ENCODE data around the gene SCG5. TPM values are rescaled to one million over a fixed set of nuclear protein-coding genes. Genes with fewer than 3 reads are reported as not detected.

SCG5 gene
- total RNA-seq, 2 donors from 2014 or later, result 5.6 to 21.2 TPM

DNA sequence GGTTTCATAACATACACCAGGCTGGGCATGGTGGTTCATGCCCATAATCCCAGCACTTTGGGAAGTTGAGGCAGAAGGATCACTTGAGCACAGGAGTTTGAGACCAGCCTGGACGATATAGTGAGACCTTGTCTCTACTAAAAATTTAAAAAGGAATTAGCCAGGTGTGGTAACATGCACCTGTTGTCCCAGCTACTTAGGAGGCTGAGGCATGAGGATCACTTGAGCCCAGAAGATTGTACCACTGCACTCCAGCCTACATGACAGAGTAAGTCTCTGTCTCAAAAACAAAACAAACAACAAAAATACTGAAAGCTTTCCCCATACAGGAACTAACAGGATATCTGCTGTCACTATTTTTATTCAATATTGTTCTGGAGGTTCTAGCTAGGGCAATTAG, 97.2 kb downstream of the SCG5 start:
- DNase-seq (ENCODE audit: low spot score), result no peak
- intact Hi-C loops (cut with DNase I), result loop anchor here in 1 of 2 donors (10.0 kb wide), 1 partner anchor 116 kb away; no protein-coding TSS in a partner anchor

DNA sequence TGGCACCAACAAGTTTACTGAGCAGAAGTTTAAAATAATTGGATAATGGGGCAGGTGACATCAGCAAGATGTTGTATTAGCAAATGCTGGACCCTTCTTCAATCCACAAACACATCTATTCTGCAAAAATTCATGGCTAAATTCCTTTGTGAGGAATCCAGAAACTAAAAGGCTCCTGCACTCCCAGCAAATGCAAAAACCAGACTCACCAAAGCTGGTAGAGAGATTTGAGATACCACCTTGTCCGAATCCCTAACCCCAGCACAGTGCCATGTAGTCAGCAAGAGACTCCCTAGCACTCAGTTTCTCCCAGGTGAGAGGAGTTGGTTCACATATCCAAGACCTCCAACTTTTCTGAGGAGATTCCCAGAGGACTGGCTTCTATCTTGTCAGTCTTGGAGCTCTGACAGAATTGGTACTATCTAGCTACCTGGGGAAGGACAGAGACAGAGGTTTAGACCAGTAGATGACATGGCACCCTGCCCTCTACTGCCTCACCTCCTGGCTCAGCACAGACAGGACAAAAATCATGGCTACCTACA, 98.1 kb downstream of the SCG5 start:
- intact Hi-C loops (cut with DNase I), result loop anchor here (5.0 to 10.0 kb wide), 2 partner anchors 115 to 1448 kb away; no protein-coding TSS in a partner anchor
- no peak for DNase-seq (ENCODE audit: low spot score)

DNA sequence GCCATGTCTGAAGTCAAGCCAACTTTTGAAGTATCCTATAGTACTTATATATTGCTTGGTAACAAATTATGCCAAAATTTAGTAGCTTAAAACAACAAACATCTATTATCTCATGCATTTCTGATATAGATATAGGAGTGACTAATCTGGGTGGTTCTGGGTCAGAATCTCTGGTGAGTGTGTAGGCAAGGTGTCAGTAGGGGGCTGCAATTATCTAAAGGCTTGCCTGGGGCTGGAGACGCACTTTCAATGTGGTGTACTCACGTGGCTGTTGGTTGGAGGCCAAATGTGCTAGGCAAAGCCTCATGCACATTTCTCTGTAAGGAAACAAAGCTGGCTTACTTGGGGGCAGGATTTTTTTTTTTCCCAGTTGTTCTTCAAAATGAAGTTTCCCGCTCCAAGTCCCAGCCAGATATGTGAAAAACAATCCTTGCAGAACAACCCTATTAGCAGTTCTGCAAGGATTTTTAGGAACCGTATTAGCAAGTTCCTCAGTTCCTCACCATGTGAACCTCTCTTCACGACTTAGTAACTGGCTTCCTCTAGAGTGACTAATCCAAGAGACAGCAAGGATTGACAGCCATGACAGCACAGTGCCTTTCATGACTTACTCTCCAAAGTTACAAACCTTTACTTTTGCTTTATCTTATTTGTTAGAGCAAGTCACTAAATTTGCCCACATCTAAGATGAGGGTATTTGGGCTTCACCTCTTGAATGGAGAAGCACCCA, 102.1 kb downstream of the SCG5 start:
- intact Hi-C loops (cut with DNase I), result loop anchor here in 1 of 2 donors (5.0 kb wide), 1 partner anchor 1444 kb away; no protein-coding TSS in a partner anchor

DNA sequence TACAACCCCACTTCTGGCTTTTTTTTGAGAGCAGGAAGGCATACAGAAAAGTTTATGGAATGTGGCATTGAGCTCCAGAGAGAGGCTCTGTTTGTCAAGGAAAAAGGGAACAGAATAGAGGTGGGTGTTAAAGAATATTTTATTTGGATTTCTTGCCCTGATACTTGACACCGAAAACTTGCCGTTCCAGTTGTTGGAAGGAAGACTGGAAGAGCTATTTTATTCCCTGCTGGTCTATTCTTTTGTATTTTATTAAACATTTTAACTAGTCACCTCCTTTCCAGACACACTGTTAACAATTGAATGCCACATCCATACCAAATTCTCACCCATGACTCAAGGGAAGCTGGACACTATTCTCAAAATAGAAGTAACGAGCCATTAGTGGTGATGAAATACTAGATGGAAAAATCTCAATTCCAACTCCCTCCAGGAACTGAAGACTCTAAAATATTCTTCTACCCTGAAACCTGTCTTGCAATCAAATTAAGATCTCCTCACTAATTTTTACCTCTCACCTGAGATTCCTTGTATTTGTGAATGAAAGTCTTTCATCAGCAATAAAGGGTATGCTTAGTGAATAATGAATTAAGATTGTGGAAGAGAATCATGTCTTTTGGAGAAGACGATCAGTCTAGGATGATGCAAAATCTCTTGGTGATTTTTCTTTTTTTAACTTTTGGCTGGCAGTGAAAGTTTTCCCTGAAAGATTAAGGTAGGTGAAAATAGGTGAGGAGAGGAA, 104.8 kb downstream of the SCG5 start:
- intact Hi-C loops (cut with DNase I), result no loop called here

More for the DNA sequence above, 102.1 kb downstream of the SCG5 start:
- no peak for DNase-seq (ENCODE audit: low spot score)

More for the DNA sequence above, 104.8 kb downstream of the SCG5 start:
- DNase-seq (ENCODE audit: low spot score), result no peak

Other genes with a start within 250 kb of the SCG5 start
- 1 to 10 TPM; 1.2 to 3.2 TPM for gene GOLGA8K, start 238.4 kb upstream of the SCG5 start, total RNA-seq
- 1 to 10 TPM; 1.5 to 2.0 TPM for gene GOLGA8O, start 186.1 kb upstream of the SCG5 start, total RNA-seq
- gene GOLGA8N, start 48.3 kb upstream of the SCG5 start, total RNA-seq, result 10 to 100 TPM; 11.9 to 19.4 TPM
- 1 to 10 TPM; 3.1 to 3.5 TPM for gene ARHGAP11A, start 26.2 kb upstream of the SCG5 start, total RNA-seq
- gene GREM1, start 76.3 kb downstream of the SCG5 start, total RNA-seq, result 100 to 1,000 TPM; 283 to 825 TPM

All from posterior vena cava (tissue), 2 donors.